HG02571 (cell line): ENCODE measurements around the gene STX8.
"Not testable (repeated sequence)": the region's sequence is repeated elsewhere in the genome, so short reads cannot be mapped to it uniquely, and the experiment has no call there.

ENCODE experiments used
- ATAC-seq: cut with Tn5 transposase; IDR thresholded peaks from one replicate; pipeline ENCODE4 v1.9.1; 2021; ENCODE audit warnings: mild to moderate bottlenecking, moderate library complexity; ENCODE audit not compliant: unreplicated experiment

Gene STX8

DNA sequence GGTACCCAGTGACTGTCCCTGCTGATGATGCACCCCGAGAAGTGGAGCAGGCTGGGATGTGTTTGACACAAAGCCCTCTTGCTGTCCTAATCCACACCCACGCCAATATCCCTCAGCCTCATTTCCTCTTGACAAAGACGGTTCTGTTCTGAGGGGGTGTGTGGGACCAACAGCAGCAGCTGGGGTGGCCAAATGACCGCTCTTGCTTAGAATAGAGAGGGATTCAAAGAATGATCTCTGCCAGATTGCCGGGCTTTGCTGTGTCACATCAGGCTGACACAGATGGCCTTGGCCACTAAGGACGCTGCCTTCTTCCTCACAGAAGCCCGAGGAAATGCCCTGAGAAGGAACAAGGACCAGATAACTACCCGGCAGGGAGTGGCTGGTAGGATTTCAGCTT lies 303.6 kb downstream of the STX8 start:
- no peak for ATAC-seq

DNA sequence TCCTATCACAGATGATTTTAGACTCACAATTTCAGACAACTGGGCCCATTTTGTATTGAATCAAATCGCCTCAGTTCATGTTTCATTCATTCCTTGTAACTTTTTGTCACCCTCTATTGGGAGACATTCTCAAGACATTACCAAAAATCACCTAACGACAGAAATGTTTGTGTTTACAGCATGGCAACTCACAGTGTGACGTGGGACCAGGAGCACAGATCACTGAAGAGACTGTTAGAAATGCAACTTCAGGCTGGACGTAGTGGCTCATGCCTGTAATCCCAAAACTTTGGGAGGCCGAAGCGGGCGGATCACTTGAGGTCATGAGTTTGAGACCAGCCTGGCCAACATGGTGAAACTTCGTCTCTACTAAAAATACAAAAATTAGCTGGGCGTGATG lies 304.7 kb downstream of the STX8 start:
- no peak for ATAC-seq

DNA sequence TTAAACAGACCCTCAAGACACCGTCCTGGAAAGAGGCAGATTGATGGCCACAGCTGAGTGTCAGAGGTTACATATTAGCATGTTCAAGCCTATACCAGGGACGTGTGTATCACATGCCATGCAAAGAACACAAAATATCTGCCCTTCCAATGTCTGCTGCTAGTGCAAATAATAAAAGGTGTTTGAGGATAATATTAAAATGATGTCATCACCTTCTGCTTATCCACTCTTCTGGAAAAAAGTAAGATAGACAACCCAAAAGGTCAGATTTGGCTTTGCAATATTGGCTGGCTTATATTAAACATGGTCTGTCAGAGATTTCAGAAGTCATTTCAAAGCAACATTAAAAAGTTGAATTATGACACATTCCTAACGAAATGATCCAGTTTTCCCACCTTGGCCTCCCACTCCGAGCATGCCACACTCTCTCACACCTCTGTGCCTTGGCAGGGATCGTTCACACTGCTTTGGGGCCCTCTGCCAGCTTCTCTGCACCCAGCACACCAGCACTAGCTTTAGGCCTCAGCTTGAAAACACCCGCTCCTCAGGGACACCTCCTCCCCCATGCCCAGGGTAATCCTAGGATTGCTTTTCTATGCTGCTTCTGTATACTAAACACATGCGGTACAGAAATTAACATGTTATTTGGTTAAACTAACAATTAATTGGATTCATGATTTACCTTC lies 306.1 kb downstream of the STX8 start:
- no peak for ATAC-seq

DNA sequence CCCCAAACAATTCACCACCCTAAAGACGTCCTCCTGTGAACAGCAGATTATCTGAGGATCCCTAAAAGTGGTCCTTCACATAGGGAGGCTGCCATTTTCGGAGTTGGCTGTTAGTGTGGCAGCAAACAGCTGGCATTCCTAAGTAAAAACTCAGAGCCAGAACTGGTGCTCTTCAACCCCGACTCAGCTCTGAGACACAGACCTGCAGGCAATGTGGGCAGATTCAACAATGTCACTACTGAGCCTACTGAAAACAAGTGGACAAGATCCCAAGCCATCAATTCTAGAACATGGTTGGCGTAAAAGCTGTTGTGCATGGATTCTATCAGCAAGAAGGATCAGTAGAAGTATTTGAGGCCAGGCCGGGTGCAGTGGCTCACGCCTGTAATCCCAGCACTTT lies 307.1 kb downstream of the STX8 start:
- ATAC-seq, result no peak

- no peak for ATAC-seq
These were observed 308.9 kb downstream of the STX8 start for GRCh38 chr17:9266697-9267117.

DNA sequence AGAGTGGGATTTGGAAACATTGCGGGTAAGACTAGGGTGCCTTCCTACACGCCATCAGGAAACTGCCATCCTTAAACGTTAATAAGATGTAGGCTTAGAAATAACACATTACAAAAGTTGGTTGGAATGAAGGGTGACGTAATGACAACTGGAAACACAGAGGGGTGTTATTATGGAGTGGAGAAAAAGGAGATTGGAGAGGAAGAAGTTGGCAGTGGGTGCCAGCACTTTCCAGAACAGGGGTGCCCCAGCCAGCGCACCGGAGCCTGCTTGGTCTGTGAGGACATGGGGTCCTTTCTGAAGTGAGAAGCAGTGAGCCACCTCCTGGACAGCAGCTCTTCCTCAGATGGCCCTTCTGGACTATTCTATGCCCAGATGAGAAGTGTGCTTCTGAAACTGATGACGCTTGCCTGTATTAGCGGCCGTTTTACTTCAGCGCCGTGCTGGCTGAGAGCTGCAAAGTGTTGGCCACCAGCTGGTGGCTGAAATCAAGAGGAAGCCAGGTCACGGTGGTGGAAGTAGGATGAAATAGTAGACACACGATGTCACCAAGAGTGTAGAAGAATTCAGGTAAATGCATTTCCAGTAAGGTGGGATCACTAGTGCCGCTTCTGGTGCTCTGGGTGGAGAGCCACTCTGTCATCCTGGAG lies 309.5 kb downstream of the STX8 start:
- ATAC-seq, result no peak

- ATAC-seq, result no peak
These were observed 314.3 kb downstream of the STX8 start for GRCh38 chr17:9261081-9262012.

GRCh38 chr17:9259419-9259818 lies 316.2 kb downstream of the STX8 start:
- no peak for ATAC-seq

DNA sequence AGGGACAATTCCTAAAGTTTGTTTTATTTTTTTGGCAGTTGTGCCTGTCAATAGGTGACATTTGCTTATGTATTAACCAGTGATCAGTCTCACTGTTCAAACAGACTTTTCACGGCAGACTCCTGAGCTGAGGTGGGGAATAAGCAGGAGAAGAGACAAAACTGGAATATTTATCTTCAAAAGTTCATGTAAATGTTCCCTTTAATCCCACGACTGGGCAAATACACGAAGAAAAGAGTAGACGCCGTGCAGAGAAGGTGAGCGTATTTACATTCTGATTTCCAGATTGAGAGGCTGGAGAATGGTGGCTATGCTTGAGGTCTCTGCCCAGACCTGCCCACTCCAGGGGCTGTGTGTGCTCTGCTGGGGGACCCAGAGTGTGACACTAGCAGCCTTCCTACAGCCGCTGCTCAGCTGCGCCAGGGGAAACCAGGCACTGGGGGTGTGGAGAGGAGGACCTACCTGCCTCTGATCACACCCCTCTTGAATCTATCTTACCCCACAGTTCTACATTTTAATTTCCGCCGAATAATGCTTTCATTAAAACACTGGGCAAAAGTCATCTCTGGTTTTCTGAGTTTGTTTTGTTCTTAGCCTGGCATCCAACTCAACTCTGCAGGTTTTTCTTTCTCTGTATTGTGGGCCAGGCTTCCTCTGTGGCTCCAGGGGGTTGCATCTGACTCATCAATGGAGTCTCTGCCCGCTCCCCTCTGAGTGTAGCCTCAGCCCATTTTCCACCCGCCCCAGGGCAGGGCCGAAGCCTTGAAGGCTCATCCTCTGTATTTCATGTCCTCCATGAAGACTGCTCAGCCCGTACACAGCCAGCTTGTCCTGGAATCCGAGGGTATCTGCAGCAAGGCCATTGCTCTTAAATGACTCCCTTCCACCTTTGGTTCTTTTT lies 317.3 kb downstream of the STX8 start:
- no peak for ATAC-seq

GRCh38 chr17:9257630-9257965 lies 318.0 kb downstream of the STX8 start:
- not testable (repeated sequence) for ATAC-seq

GRCh38 chr17:9256751-9257629 lies 318.6 kb downstream of the STX8 start:
- no peak for ATAC-seq

- ATAC-seq, result no peak
These were observed 319.3 kb downstream of the STX8 start for GRCh38 chr17:9256361-9256750.

- ATAC-seq, result no peak
These were observed 319.8 kb downstream of the STX8 start for GRCh38 chr17:9255833-9256232.

GRCh38 chr17:9254841-9255240 lies 320.8 kb downstream of the STX8 start:
- ATAC-seq, result no peak

GRCh38 chr17:9253308-9253707 lies 322.3 kb downstream of the STX8 start:
- ATAC-seq, result no peak

GRCh38 chr17:9251273-9251672 lies 324.3 kb downstream of the STX8 start:
- no peak for ATAC-seq

DNA sequence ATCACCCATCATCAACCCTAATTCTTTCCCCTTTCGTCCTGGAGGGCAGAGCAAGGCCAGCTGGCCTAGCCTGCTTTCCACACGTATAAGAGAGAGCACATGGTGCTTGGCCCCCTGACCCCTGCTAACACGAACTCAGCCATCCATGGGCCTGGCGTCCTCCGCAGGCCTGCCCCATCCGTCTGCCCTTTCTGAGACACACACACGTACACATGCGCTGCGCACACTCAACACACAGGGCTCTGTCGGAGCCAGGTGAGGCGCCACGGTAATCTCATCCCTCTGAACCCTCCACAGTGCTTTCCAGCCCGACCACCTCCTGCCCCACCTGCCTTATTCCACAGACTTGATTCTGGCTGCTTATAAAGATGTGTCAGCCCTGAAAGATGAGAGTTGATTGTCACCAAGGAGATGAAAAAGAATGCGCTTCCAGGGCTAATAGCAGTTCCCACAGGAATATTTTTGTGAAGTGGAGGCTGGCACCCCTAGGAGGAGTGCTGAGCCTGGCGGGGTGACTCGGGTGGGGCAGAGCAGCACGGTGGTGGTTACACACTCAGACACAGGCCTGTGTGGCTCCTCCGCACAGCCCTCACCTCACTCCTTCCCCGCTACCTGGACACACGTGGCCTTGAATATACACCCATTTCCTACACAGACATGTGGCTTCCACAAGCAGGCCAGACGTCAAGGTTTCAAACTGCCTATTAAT lies 326.2 kb downstream of the STX8 start:
- no peak for ATAC-seq

GRCh38 chr17:9247401-9247938 lies 328.1 kb downstream of the STX8 start:
- ATAC-seq, result no peak
